NB4 (cell line): ENCODE measurements around the gene FNDC7.
A peak's percentile ranks its signal among the peaks of the same experiment; 100 is the strongest.
"Not testable (repeated sequence)": the region's sequence is repeated elsewhere in the genome, so short reads cannot be mapped to it uniquely, and the experiment has no call there.

Experiments used
- DNase-seq: peaks from one replicate; pipeline ENCODE4 v3.0.0; 2010; ENCODE audit warnings: low read depth
- H3K4me3 ChIP-seq: one replicate; pipeline ENCODE4 v1.5.1; 2011; ENCODE audit warnings: mild to moderate bottlenecking, low read depth, low read length, moderate library complexity
- CTCF ChIP-seq: IDR thresholded peaks from one replicate; pipeline ENCODE4 v1.5.1; 2012; ENCODE audit warnings: low read depth, low read length
- MAX ChIP-seq: IDR thresholded peaks from 2 replicates; pipeline ENCODE4 v1.6.1; 2011; ENCODE audit warnings: low read depth, low read length
- MYC ChIP-seq: IDR thresholded peaks from 2 replicates; pipeline ENCODE4 v1.6.1; 2011; ENCODE audit warnings: low read depth, low read length
- POLR2A ChIP-seq: IDR thresholded peaks from 2 replicates; pipeline ENCODE4 v1.6.1; 2011; ENCODE audit warnings: mild to moderate bottlenecking; ENCODE audit not compliant: insufficient read length; ENCODE audit errors: extremely low read depth

Gene FNDC7

GRCh38 chr1:108679586-108680213 is 33.0 kb upstream of the FNDC7 start:
- DNase-seq: no peak
- TF ChIP-seq CTCF (no peak), MAX (no peak), MYC (no peak), POLR2A (no peak)
- no peak overlapping the region for H3K4me3 ChIP-seq

- not testable (repeated sequence) for H3K4me3 ChIP-seq, DNase-seq
Observed at GRCh38 chr1:108681701-108682100, 31.0 kb upstream of the FNDC7 start.

- TF ChIP-seq POLR2A (no peak), CTCF (no peak), MAX (no peak), MYC (no peak)
- no peak for DNase-seq
- H3K4me3 ChIP-seq: no peak overlapping the region
Observed at GRCh38 chr1:108685529-108685928, 27.2 kb upstream of the FNDC7 start.

GRCh38 chr1:108686614-108687313 is 25.9 kb upstream of the FNDC7 start:
- DNase-seq: no peak
- TF ChIP-seq MAX: no peak
- no peak for TF ChIP-seq CTCF
- no peak for TF ChIP-seq MYC
- TF ChIP-seq POLR2A: no peak
- no peak overlapping the region for H3K4me3 ChIP-seq

- TF ChIP-seq CTCF (no peak), POLR2A (no peak), MYC (no peak), MAX (no peak)
- peak overlapping the region; percentile 96 for H3K4me3 ChIP-seq
- no peak for DNase-seq
Observed at GRCh38 chr1:108691128-108691941, 21.4 kb upstream of the FNDC7 start.
